ENCODE results near the gene UBAP2L. TPM values are rescaled to one million over a fixed set of nuclear protein-coding genes. Genes with fewer than 3 reads are reported as not detected.

UBAP2L gene
- total and polyA plus RNA-seq, 10 of the 15 experiments (the other 5 are each of a cell fraction or from before 2014, with no cell fraction given): 49.9 to 198 (median 152) TPM

DNA sequence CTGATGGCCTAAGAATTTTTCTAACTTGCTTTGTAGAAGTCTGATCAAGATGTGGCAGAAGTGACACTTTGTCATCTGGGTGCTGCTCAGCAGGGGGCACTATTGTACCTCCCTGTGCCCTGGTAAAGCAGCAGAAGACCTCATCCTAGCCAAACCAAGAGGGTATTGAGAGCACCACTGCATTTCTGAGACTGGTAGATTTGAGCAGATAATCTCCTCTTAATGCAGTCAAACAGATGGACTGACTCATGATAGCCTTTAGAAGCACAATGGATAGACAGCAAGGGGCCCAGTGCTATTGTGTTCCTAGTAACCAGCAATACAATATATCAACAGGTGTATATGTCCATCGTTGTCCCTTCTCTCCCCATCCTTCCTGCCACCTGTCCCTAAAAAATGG is 34.6 kb upstream of the UBAP2L start:
- in situ Hi-C loops (cut with MboI): loop anchor here (10.0 kb wide), 1 partner anchor 149 kb away; no protein-coding TSS in a partner anchor
- peaks cover 19% of the 10 kb centered on the region for H3K79me2 ChIP-seq (ENCODE audit: control insufficient read depth, insufficient read depth, low read length)

More for the DNA sequence above, 34.6 kb upstream of the UBAP2L start:
- no peaks in the 10 kb centered on the region for H3K9me3 ChIP-seq (replicated peaks; ENCODE audit: control insufficient read depth, insufficient read depth, low read length)
- intact Hi-C loops (cut with micrococcal nuclease; ENCODE audit: unreplicated experiment): loop anchor here (1.0 kb wide), 2 partner anchors 86 to 149 kb away; partner anchors contain the start of gene HAX1
- TF ChIP-seq RAD21 (IDR thresholded peaks at IDR 0.05; ENCODE audit: insufficient read depth, low read depth, low read length) (peak; percentile 72), YY1 (IDR thresholded peaks at IDR 0.05; ENCODE audit: low read depth, low read length) (0 out of 2 replicates have a peak, but pooled peaks have one; percentile 25), CTCF (IDR thresholded peaks at IDR 0.05 in 2 of 3, conservative IDR thresholded peaks at IDR 0.05 in 1 of 3; ENCODE audit: control insufficient read depth in 2 of 3, extremely low read depth in 1 of 3, insufficient read depth in 1 of 3, low read depth in 3 of 3, low read length in 3 of 3) (peak; percentile 63 to 78 (median 73)), FOXM1 (IDR thresholded peaks at IDR 0.05; ENCODE audit: low read depth, low read length) (no peak), PKNOX1 (IDR thresholded peaks at IDR 0.05) (peak; percentile 30; the same call in 1 of the 2 replicates), SMC3 (IDR thresholded peaks at IDR 0.05; ENCODE audit: borderline replicate concordance, low read length) (peak; percentile 67)
- TF ChIP-seq, protein P1, sequence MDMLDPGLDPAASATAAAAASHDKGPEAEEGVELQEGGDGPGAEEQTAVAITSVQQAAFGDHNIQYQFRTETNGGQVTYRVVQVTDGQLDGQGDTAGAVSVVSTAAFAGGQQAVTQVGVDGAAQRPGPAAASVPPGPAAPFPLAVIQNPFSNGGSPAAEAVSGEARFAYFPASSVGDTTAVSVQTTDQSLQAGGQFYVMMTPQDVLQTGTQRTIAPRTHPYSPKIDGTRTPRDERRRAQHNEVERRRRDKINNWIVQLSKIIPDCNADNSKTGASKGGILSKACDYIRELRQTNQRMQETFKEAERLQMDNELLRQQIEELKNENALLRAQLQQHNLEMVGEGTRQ (IDR thresholded peaks at IDR 0.05; ENCODE audit: borderline replicate concordance, low read depth, low read length): no peak
- ChIA-PET CTCF (interaction anchor here (0.6 to 1.4 kb wide), 4 partner anchors 12 to 293 kb away, joined by 3 to 7 read pairs (median 4); partner anchors contain the start of gene HAX1), SMC1A (ENCODE audit: uncharacterized antibody, unreplicated experiment) (interaction anchor here (0.9 to 1.4 kb wide), 3 partner anchors 85 to 149 kb away, joined by 3 to 6 read pairs (median 3); no protein-coding TSS in a partner anchor), POLR2A (no interaction called here), RAD21 (ENCODE audit: unreplicated experiment) (no interaction called here)
- 36% methylated on average over 1 of the region's 1 CpG for WGBS (ENCODE audit: insufficient coverage, insufficient replicate concordance, low lambda C conversion rate, missing lambda C conversion rate)
- H3K9ac ChIP-seq (ENCODE audit: control insufficient read depth, insufficient read depth, low read length): no peak overlapping the region
- H3K4me3 ChIP-seq: no peak overlapping the region
- H3K4me1 ChIP-seq (ENCODE audit: control insufficient read depth, insufficient read depth, low read length): no peaks in the 10 kb centered on the region
- H4K20me1 ChIP-seq (ENCODE audit: control insufficient read depth, insufficient read depth): 0 out of 2 replicates have a peak, but pooled peaks cover 2% of the 10 kb centered on the region
- no peak overlapping the region for H3K4me2 ChIP-seq (ENCODE audit: control insufficient read depth, insufficient read depth)
- H3K36me3 ChIP-seq (ENCODE audit: control insufficient read depth in 2 of 2, insufficient read depth in 2 of 2, low read length in 1 of 2): no peaks in the 10 kb centered on the region; a peak in 1 of 4 replicates
- no peak overlapping the region for H2AFZ ChIP-seq (ENCODE audit: control insufficient read depth, low read depth, low read length)
- ATAC-seq (peak; percentile 12; the same call in 2 of the 3 replicates), DNase-seq (ENCODE audit: low read depth, low spot score) (no peak), FAIRE-seq (peak; percentile 44)
- no TSS peak for BruUV-seq (replicated peaks)
- H3K27me3 ChIP-seq (replicated peaks in 1 of 2; ENCODE audit: control insufficient read depth in 2 of 2, insufficient read depth in 2 of 2, low read length in 1 of 2): no peaks in the 10 kb centered on the region
- no peak overlapping the region for H3K27ac ChIP-seq (ENCODE audit: control insufficient read depth, insufficient read depth)
